Measurements from ENCODE around the gene SLX4.

Gene SLX4

GRCh38 chr16:3576211-3576610 lies 35.2 kb downstream of the SLX4 start:
- FAIRE-seq (peak; percentile 5), DNase-seq (ENCODE audit: insufficient read length) (no peak)
- no peak for TF ChIP-seq TAF1 (IDR thresholded peaks at IDR 0.05; ENCODE audit: borderline replicate concordance, low read depth, low read length)
- TF ChIP-seq POLR2AphosphoS5 (IDR thresholded peaks at IDR 0.05; ENCODE audit: low read depth, low read length) = no peak
- TF ChIP-seq POLR2A (IDR thresholded peaks at IDR 0.05; ENCODE audit: low read depth, low read length) = no peak

GRCh38 chr16:3575491-3575890 lies 35.9 kb downstream of the SLX4 start:
- TF ChIP-seq POLR2A (IDR thresholded peaks at IDR 0.05; ENCODE audit: low read depth, low read length) (no peak), TAF1 (IDR thresholded peaks at IDR 0.05; ENCODE audit: borderline replicate concordance, low read depth, low read length) (no peak), POLR2AphosphoS5 (IDR thresholded peaks at IDR 0.05; ENCODE audit: low read depth, low read length) (no peak)
- no peak for FAIRE-seq
- no peak for DNase-seq (ENCODE audit: insufficient read length)

DNA sequence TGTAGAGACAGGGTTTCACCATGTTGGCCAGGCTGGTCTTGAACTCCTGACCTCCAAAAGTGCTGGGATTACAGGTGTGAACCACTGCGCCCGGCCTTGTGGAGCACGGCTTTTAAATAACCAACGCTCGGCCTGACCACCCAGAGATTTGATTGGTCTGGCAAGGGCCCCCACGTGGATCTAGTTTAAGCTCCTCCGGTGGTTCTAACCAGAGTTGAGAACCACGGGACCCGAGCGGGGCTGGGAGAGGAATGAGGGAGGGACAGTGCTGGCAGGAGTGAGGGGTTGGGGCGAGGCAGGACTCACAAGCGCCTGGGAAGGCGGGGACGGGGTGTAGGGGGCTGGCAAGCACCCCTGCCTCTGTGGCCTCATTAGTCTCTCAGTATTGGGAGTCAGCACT lies 37.2 kb downstream of the SLX4 start:
- TF ChIP-seq TAF1 (IDR thresholded peaks at IDR 0.05; ENCODE audit: borderline replicate concordance, low read depth, low read length) (no peak), POLR2A (IDR thresholded peaks at IDR 0.05; ENCODE audit: low read depth, low read length) (no peak), POLR2AphosphoS5 (IDR thresholded peaks at IDR 0.05; ENCODE audit: low read depth, low read length) (no peak)
- DNase-seq (ENCODE audit: insufficient read length) (no peak), FAIRE-seq (no peak)

GRCh38 chr16:3573146-3573815 lies 38.1 kb downstream of the SLX4 start:
- DNase-seq (ENCODE audit: insufficient read length) (no peak), FAIRE-seq (no peak)
- no peak for TF ChIP-seq POLR2AphosphoS5 (IDR thresholded peaks at IDR 0.05; ENCODE audit: low read depth, low read length)
- no peak for TF ChIP-seq POLR2A (IDR thresholded peaks at IDR 0.05; ENCODE audit: low read depth, low read length)
- no peak for TF ChIP-seq TAF1 (IDR thresholded peaks at IDR 0.05; ENCODE audit: borderline replicate concordance, low read depth, low read length)

- TF ChIP-seq POLR2A (IDR thresholded peaks at IDR 0.05; ENCODE audit: low read depth, low read length) (no peak), TAF1 (IDR thresholded peaks at IDR 0.05; ENCODE audit: borderline replicate concordance, low read depth, low read length) (no peak), POLR2AphosphoS5 (IDR thresholded peaks at IDR 0.05; ENCODE audit: low read depth, low read length) (no peak)
- no peak for FAIRE-seq
- no peak for DNase-seq (ENCODE audit: insufficient read length)
These were observed 40.9 kb downstream of the SLX4 start for GRCh38 chr16:3570420-3571062.

GRCh38 chr16:3569851-3570250 lies 41.6 kb downstream of the SLX4 start:
- no peak for FAIRE-seq
- no peak for TF ChIP-seq POLR2A (IDR thresholded peaks at IDR 0.05; ENCODE audit: low read depth, low read length)
- TF ChIP-seq TAF1 (IDR thresholded peaks at IDR 0.05; ENCODE audit: borderline replicate concordance, low read depth, low read length) = no peak
- TF ChIP-seq POLR2AphosphoS5 (IDR thresholded peaks at IDR 0.05; ENCODE audit: low read depth, low read length) = no peak
- no peak for DNase-seq (ENCODE audit: insufficient read length)

DNA sequence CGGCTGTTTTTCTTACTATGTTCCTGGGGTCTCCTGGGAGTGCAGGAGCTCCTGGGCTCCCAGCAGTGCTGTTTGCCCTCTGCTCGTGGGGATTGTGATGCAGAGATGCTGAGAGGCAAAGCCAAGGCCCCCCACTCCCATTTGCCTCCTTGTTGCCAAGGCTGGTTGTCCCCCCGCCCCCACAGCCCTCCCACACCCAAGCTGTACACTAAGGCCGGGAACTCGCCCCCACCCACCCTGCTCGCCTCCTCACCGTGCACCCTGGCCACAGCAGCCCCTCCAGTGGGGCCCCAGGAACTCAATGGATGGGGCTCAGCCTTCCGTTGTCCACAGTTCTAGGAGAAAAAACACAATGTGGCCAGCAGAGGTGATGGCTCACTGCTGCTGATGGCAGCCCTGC lies 44.4 kb downstream of the SLX4 start:
- FAIRE-seq (no peak), DNase-seq (ENCODE audit: insufficient read length) (no peak)
- TF ChIP-seq POLR2AphosphoS5 (IDR thresholded peaks at IDR 0.05; ENCODE audit: low read depth, low read length) = no peak
- no peak for TF ChIP-seq TAF1 (IDR thresholded peaks at IDR 0.05; ENCODE audit: borderline replicate concordance, low read depth, low read length)
- TF ChIP-seq POLR2A (IDR thresholded peaks at IDR 0.05; ENCODE audit: low read depth, low read length) = no peak

DNA sequence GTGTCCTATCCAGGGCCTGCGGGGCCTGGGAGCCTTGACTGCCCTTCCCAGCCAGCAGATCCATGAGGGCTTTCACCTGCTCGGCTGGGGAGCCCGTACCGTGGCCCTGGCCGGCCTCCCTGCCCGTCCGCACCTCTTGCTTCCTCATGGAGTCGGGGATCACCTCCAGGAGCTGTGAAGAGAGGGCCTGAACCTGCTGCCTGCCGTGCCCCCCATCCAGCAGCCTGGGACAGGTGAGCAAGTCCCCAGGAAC lies 46.6 kb downstream of the SLX4 start:
- TF ChIP-seq POLR2A (IDR thresholded peaks at IDR 0.05; ENCODE audit: low read depth, low read length) (no peak), TAF1 (IDR thresholded peaks at IDR 0.05; ENCODE audit: borderline replicate concordance, low read depth, low read length) (no peak), POLR2AphosphoS5 (IDR thresholded peaks at IDR 0.05; ENCODE audit: low read depth, low read length) (no peak)
- FAIRE-seq (no peak), DNase-seq (ENCODE audit: insufficient read length) (no peak)

DNA sequence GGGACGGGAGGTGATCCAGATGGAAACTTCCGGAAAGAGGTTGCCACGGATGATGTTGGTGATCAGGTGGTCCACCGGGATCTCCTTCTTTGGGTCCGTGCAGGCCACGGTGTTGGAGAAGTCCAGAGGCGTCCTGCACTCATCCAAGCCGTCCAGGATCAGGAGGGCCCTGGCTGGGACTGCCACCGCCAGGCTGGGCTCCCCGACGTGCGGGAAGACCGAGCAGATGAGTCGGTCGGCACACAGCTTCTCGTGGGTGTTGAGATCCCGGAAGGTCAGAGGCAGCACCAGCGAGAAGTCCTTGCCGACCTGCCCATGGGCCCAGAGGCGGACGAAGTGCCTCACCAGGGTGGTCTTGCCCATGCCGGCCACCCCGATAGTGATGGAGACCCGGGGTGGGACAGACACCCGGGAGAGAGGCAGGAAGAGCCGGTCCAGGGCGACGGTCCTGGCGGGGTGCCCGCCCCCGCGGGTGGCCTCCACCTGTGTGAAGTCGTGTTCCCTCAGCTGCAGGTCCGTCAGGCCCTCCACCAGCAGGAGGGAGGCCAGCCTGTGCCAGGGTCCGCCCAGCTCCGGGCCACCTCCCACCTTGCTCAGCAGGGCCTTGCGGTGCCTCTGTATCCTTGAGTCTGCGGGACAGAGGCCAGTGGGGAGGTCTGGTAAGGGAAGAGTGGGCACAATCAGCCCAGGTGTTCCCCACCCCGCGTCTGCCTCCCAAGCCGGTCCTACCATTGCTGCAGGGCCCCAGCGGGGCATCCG lies 47.1 kb downstream of the SLX4 start:
- DNase-seq (ENCODE audit: insufficient read length) (no peak), FAIRE-seq (no peak)
- TF ChIP-seq POLR2AphosphoS5 (IDR thresholded peaks at IDR 0.05; ENCODE audit: low read depth, low read length) (no peak), TAF1 (IDR thresholded peaks at IDR 0.05; ENCODE audit: borderline replicate concordance, low read depth, low read length) (no peak), POLR2A (IDR thresholded peaks at IDR 0.05; ENCODE audit: low read depth, low read length) (no peak)

- no peak for DNase-seq (ENCODE audit: insufficient read length)
- FAIRE-seq = no peak
- TF ChIP-seq POLR2A (IDR thresholded peaks at IDR 0.05; ENCODE audit: low read depth, low read length) (no peak), POLR2AphosphoS5 (IDR thresholded peaks at IDR 0.05; ENCODE audit: low read depth, low read length) (no peak), TAF1 (IDR thresholded peaks at IDR 0.05; ENCODE audit: borderline replicate concordance, low read depth, low read length) (no peak)
These were observed 48.4 kb downstream of the SLX4 start for GRCh38 chr16:3562914-3563480.

DNA sequence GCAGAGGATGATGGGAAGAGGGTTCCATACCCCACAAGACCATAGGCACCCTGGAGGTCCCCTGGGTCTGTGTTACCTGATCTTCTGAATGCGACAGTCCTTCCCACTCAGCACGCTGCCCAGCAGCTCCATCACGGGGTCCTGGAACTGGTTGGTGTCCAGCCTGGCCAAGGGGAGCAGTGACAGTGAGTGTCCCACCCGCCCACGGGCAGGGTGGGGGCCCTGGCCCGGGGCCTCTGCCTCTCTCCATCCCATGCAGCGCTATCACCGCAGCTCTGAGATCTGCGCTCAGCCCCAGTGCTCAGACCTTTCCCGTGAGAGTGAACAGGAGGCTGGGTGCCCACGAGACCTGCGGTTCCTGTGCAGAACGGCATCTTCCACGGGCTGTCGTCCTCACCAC lies 49.8 kb downstream of the SLX4 start:
- DNase-seq (ENCODE audit: insufficient read length) (no peak), FAIRE-seq (no peak)
- TF ChIP-seq TAF1 (IDR thresholded peaks at IDR 0.05; ENCODE audit: borderline replicate concordance, low read depth, low read length) (no peak), POLR2AphosphoS5 (IDR thresholded peaks at IDR 0.05; ENCODE audit: low read depth, low read length) (no peak), POLR2A (IDR thresholded peaks at IDR 0.05; ENCODE audit: low read depth, low read length) (no peak)

All from GM12892 (cell line).